ENCODE results near the gene SLCO4A1. TPM values are rescaled to one million over a fixed set of nuclear protein-coding genes. Genes with fewer than 3 reads are reported as not detected.

The SLCO4A1 gene
- total and polyA plus RNA-seq, 9 donors = 1.1 to 10.9 (median 3.7) TPM

GRCh38 chr20:62686869-62687830 lies 44.8 kb downstream of the SLCO4A1 start:
- H3K27ac ChIP-seq = no peak overlapping the region
- DNase-seq = no peak
- no peak overlapping the region for H3K4me3 ChIP-seq
- H3K36me3 ChIP-seq = no peaks in the 10 kb centered on the region
- H3K9me3 ChIP-seq = no peaks in the 10 kb centered on the region
- intact Hi-C loops (cut with DNase I) = no loop called here
- H3K27me3 ChIP-seq = no peaks in the 10 kb centered on the region
- WGBS, 3 donors = 79 to 87% (median 83%) methylated on average over 32 to 37 of the region's 37 CpGs
- no peak for TF ChIP-seq EP300 (IDR thresholded peaks at IDR 0.05)
- TF ChIP-seq POLR2A (IDR thresholded peaks at IDR 0.05) = no peak
- no peak for TF ChIP-seq CTCF (IDR thresholded peaks at IDR 0.05)
- H3K4me1 ChIP-seq (ENCODE audit: insufficient read depth) = no peaks in the 10 kb centered on the region

GRCh38 chr20:62688083-62688482 lies 45.8 kb downstream of the SLCO4A1 start:
- H3K27ac ChIP-seq = no peak overlapping the region
- WGBS, 3 donors = 81 to 90% (median 88%) methylated on average over 11 of the region's 11 CpGs
- H3K4me1 ChIP-seq (ENCODE audit: insufficient read depth) = no peaks in the 10 kb centered on the region
- intact Hi-C loops (cut with DNase I) = no loop called here
- no peaks in the 10 kb centered on the region for H3K36me3 ChIP-seq
- H3K27me3 ChIP-seq = no peaks in the 10 kb centered on the region
- DNase-seq = no peak
- no peaks in the 10 kb centered on the region for H3K9me3 ChIP-seq
- no peak overlapping the region for H3K4me3 ChIP-seq
- no peak for TF ChIP-seq POLR2A (IDR thresholded peaks at IDR 0.05)
- TF ChIP-seq EP300 (IDR thresholded peaks at IDR 0.05) = no peak
- no peak for TF ChIP-seq CTCF (IDR thresholded peaks at IDR 0.05)

GRCh38 chr20:62688855-62689460 lies 46.7 kb downstream of the SLCO4A1 start:
- 79 to 84% (median 80%) methylated on average over 29 of the region's 29 CpGs for WGBS, 3 donors
- no peaks in the 10 kb centered on the region for H3K27me3 ChIP-seq
- no peaks in the 10 kb centered on the region for H3K4me1 ChIP-seq (ENCODE audit: insufficient read depth)
- intact Hi-C loops (cut with DNase I) = no loop called here
- no peaks in the 10 kb centered on the region for H3K36me3 ChIP-seq
- no peak for DNase-seq
- H3K9me3 ChIP-seq = no peaks in the 10 kb centered on the region
- TF ChIP-seq CTCF (IDR thresholded peaks at IDR 0.05) (no peak), EP300 (IDR thresholded peaks at IDR 0.05) (no peak), POLR2A (IDR thresholded peaks at IDR 0.05) (no peak)
- H3K27ac ChIP-seq = no peak overlapping the region
- no peak overlapping the region for H3K4me3 ChIP-seq

- 73 to 83% (median 79%) methylated on average over 17 of the region's 17 CpGs for WGBS, 3 donors
- TF ChIP-seq CTCF (IDR thresholded peaks at IDR 0.05) = no peak
- no peak for TF ChIP-seq EP300 (IDR thresholded peaks at IDR 0.05)
- no peak for TF ChIP-seq POLR2A (IDR thresholded peaks at IDR 0.05)
- H3K36me3 ChIP-seq = no peaks in the 10 kb centered on the region
- no peak overlapping the region for H3K4me3 ChIP-seq
- no peak overlapping the region for H3K27ac ChIP-seq
- H3K9me3 ChIP-seq = no peaks in the 10 kb centered on the region
- no peaks in the 10 kb centered on the region for H3K27me3 ChIP-seq
- intact Hi-C loops (cut with DNase I) = no loop called here
- no peaks in the 10 kb centered on the region for H3K4me1 ChIP-seq (ENCODE audit: insufficient read depth)
- no peak for DNase-seq
Observed at GRCh38 chr20:62689861-62690260, 47.6 kb downstream of the SLCO4A1 start.

Measured in ovary (tissue), 9 donors.